B cell (primary cell): Measurements from ENCODE around the gene ZDHHC12. TPM values are rescaled to one million over a fixed set of nuclear protein-coding genes. Genes with fewer than 3 reads are reported as not detected.

Experiments used
- ATAC-seq: fragments of 200-7000 bp; cut with Tn5 transposase; one replicate; pipeline ENCODE4 v1.10.0; 2021; ENCODE audit warnings: low read depth, mild to moderate bottlenecking, moderate number of reproducible peaks, moderate library complexity
- CTCF ChIA-PET: fragments of 350-600 bp; sonication (Branson Sonifier 250); formaldehyde crosslinking; loops from one replicate; lab custom pipeline; 2021; ENCODE audit warnings: antibody characterized with exemption, inconsistent platforms; lab: Charles Lee
- POLR2A ChIA-PET: fragments of 350-600 bp; sonication (Branson Sonifier 250); formaldehyde crosslinking; loops from one replicate; lab custom pipeline; 2021; ENCODE audit warnings: antibody characterized with exemption; lab: Charles Lee
- DNase-seq: peaks from one replicate; pipeline ENCODE4 v3.0.0; 2013
- H2AFZ ChIP-seq: 2 replicates; pipeline ENCODE4 v1.6.1; 2012; ENCODE audit warnings: mild to moderate bottlenecking, low read depth, low read length; ENCODE audit not compliant: insufficient read depth, poor library complexity, severe bottlenecking
- H3K27ac ChIP-seq, 2 donors: 1 replicate in 1 of 2; 2 replicates in 1 of 2; pipeline ENCODE4 v1.5.1; 2012 to 2013; ENCODE audit warnings: low read length in 2 of 2, mild to moderate bottlenecking in 2 of 2, moderate library complexity in 1 of 2
- H3K27me3 ChIP-seq, 4 experiments: fragments of 200-600 bp in 1 of 4; sonication (generic) in 1 of 4; replicated peaks in 1 of 4; 1 replicate in 2 of 4; 2 replicates in 2 of 4; pipeline versions ENCODE4 v1.6.1 to v1.7.0; 2013 to 2016; ENCODE audit warnings: low read length in 3 of 4, mild to moderate bottlenecking in 2 of 4, mixed read lengths in 1 of 4, moderate library complexity in 1 of 4; ENCODE audit not compliant: insufficient read depth in 4 of 4, control insufficient read depth in 3 of 4; ENCODE audit errors: control extremely low read depth in 1 of 4
- H3K36me3 ChIP-seq, 2 experiments: replicated peaks in 1 of 2; 1 replicate in 1 of 2; 2 replicates in 1 of 2; pipeline versions ENCODE4 v1.6.1 to v1.7.1; 2013; ENCODE audit warnings: low read length in 1 of 2; ENCODE audit not compliant: insufficient read depth in 2 of 2, control insufficient read depth in 1 of 2; ENCODE audit errors: control extremely low read depth in 1 of 2, extremely low read depth in 1 of 2
- H3K4me1 ChIP-seq, 2 donors: fragments of 200-600 bp in 1 of 2; sonication (generic) in 1 of 2; 1 replicate in 1 of 2; 2 replicates in 1 of 2; pipeline versions ENCODE4 v1.5.1 to v1.6.1; 2013 to 2017; ENCODE audit warnings: low read length in 2 of 2; ENCODE audit not compliant: control insufficient read depth in 2 of 2, insufficient read depth in 2 of 2
- H3K4me2 ChIP-seq: replicated peaks from 2 replicates; pipeline ENCODE3; 2012; ENCODE audit warnings: mild to moderate bottlenecking, low read depth, low read length; ENCODE audit not compliant: poor library complexity, severe bottlenecking
- H3K4me3 ChIP-seq, 5 experiments: fragments of 200-600 bp in 1 of 5; sonication (generic) in 1 of 5; 1 replicate in 3 of 5; 2 replicates in 2 of 5; pipeline versions ENCODE4 v1.5.1 to v1.7.0; 2011 to 2016; ENCODE audit warnings: low read length in 4 of 5, mild to moderate bottlenecking in 4 of 5, low read depth in 2 of 5, control low read depth in 1 of 5, moderate library complexity in 1 of 5; ENCODE audit not compliant: insufficient read depth in 1 of 5; ENCODE audit errors: control extremely low read depth in 1 of 5, extremely low read depth in 1 of 5
- H3K79me2 ChIP-seq: fragments of 200-600 bp; sonication (generic); one replicate; pipeline ENCODE4 v1.6.0; 2016; ENCODE audit warnings: low read length; ENCODE audit not compliant: control insufficient read depth, insufficient read depth
- H3K9ac ChIP-seq: fragments of 200-600 bp; sonication (generic); 2 replicates; pipeline ENCODE4 v1.6.1; 2017; ENCODE audit warnings: mild to moderate bottlenecking, low read length, moderate library complexity
- H3K9me3 ChIP-seq, 3 donors: one replicate each; pipeline versions ENCODE4 v1.6.1 to v1.7.1; 2013; ENCODE audit warnings: low read length in 2 of 3; ENCODE audit not compliant: control insufficient read depth in 2 of 3, insufficient read depth in 1 of 3; ENCODE audit errors: control extremely low read depth in 1 of 3
- H4K20me1 ChIP-seq: 2 replicates; pipeline ENCODE4 v1.6.0; 2012; ENCODE audit warnings: mild to moderate bottlenecking, low read length; ENCODE audit not compliant: insufficient read depth, control insufficient read depth, poor library complexity, severe bottlenecking
- H3K27ac Mint-ChIP-seq: one replicate; pipeline ENCODE4 v1.8.0; 2021; ENCODE audit warnings: mixed read lengths
- H3K27me3 Mint-ChIP-seq: one replicate; pipeline ENCODE4 v1.8.0; 2021; ENCODE audit warnings: mixed read lengths
- H3K4me1 Mint-ChIP-seq: one replicate; pipeline ENCODE4 v1.8.0; 2021; ENCODE audit warnings: mixed read lengths
- H3K4me3 Mint-ChIP-seq: one replicate; pipeline ENCODE4 v1.8.0; 2021; ENCODE audit warnings: mixed read lengths
- H3K9me3 Mint-ChIP-seq: one replicate; pipeline ENCODE4 v1.8.0; 2022; ENCODE audit warnings: mixed read lengths; ENCODE audit not compliant: insufficient read depth
- EZH2 ChIP-seq: IDR thresholded peaks from 2 replicates; pipeline ENCODE4 v1.6.1; 2012; ENCODE audit warnings: borderline replicate concordance, low read depth, mild to moderate bottlenecking, moderate library complexity, low read length; ENCODE audit not compliant: insufficient read depth, poor library complexity, severe bottlenecking
- WGBS: methylation state at CpG from one replicate; pipeline ENCODE4 v1.1.5; 2013; ENCODE audit warnings: missing lambda C conversion rate; ENCODE audit not compliant: insufficient coverage; 5-methylcytosine and 5-hydroxymethylcytosine counted together
- intact Hi-C: fragments of 100-400 bp; cut with micrococcal nuclease; formaldehyde crosslinking; loops from one replicate; pipeline ENCODE4 v1.10.0; 2022
- polyA plus RNA-seq: library from polyadenylated mRNA; depleted of rRNA; stranded (reverse); fragments of >200 nt; gene quantifications from 2 replicates; pipeline ENCODE4 v1.2.3, GENCODE V29; 2012
- total RNA-seq, 2 donors: library from RNA; stranded (reverse); fragments of 120-200 nt in 1 of 2; gene quantifications; 1 replicate in 1 of 2; 2 replicates in 1 of 2; pipeline versions ENCODE4 v1.2.3 to v1.2.4, GENCODE V29; 2013 to 2022
- TF ChIP-seq, protein P1 (sequence below): fragments of 200-600 bp; IDR thresholded peaks from one replicate; pipeline ENCODE4 v1.8.0; 2022; ENCODE audit warnings: antibody characterized with exemption, mild to moderate bottlenecking

ZDHHC12 gene
- total and polyA plus RNA-seq, 2 donors (not counting 1 experiment from before 2014, with no cell fraction given): 28.5 to 47.0 TPM

DNA sequence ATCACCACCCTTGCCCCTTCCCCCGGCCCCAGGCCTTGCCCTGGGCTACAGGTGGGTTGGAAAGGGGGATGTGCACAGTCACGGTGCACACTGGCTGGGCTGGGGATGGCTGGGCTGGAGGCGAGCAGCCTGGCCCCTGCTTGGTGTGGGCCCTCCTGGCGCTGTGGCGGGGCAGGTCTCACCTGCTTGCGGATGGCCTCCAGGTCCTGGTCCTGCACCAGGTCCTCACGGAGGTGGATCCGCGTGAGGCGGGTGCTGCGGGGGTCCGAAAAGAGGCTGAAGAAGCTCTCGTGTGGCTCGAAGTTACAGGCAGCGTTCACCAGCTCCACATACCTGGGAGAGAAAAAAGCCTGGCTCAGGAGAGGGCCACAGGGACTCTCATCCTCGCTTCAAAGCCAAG is 29.7 kb upstream of the ZDHHC12 start:
- TF ChIP-seq, protein P1, sequence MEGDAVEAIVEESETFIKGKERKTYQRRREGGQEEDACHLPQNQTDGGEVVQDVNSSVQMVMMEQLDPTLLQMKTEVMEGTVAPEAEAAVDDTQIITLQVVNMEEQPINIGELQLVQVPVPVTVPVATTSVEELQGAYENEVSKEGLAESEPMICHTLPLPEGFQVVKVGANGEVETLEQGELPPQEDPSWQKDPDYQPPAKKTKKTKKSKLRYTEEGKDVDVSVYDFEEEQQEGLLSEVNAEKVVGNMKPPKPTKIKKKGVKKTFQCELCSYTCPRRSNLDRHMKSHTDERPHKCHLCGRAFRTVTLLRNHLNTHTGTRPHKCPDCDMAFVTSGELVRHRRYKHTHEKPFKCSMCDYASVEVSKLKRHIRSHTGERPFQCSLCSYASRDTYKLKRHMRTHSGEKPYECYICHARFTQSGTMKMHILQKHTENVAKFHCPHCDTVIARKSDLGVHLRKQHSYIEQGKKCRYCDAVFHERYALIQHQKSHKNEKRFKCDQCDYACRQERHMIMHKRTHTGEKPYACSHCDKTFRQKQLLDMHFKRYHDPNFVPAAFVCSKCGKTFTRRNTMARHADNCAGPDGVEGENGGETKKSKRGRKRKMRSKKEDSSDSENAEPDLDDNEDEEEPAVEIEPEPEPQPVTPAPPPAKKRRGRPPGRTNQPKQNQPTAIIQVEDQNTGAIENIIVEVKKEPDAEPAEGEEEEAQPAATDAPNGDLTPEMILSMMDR: no peak
- no peak for TF ChIP-seq EZH2

DNA sequence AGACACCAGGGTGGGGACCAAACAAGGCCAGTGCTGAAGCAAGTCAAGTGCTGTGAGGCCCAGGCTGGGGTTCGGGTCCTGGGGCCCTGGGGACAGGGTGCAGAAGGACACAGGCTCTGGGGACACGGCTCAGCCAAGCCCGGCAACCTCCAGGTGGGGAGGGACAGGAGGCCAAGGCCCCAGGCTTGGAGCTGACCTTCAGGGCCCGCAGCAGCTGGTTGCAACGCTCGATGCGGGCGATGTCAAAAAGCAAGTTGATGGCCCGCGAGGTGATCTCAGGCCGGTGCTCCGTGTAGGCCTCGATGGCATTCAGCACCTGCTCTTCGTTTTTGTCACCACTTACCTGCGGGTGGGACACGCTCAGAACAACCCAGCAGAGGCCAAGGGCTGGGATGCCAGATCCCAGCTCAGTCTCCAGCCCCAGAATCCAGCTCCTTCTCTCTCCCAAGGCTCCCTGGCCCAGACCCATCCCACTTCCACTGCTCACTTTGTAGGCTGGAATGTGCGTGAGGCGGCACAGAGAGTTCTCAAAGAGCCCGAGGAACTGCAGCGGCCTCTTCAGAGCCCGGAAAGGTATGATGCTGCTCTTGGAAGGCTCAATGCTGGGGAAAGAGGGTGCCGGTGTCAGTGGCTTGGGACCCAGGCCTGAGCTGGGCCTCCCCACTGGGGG is 27.1 kb upstream of the ZDHHC12 start:
- no peak overlapping the region for H3K27ac ChIP-seq
- no peak for TF ChIP-seq EZH2
- TF ChIP-seq, protein P1: no peak
- Mint-ChIP-seq H3K4me3 (no peak overlapping the region), H3K27me3 (no peaks in the 10 kb centered on the region), H3K27ac (no peak overlapping the region), H3K4me1 (no peaks in the 10 kb centered on the region), H3K9me3 (no peaks in the 10 kb centered on the region)
- DNase-seq: peak; percentile 3
- H3K9me3 ChIP-seq: no peaks in the 10 kb centered on the region
- H3K9ac ChIP-seq: no peak overlapping the region
- H3K4me1 ChIP-seq: no peaks in the 10 kb centered on the region
- ATAC-seq: no peak
- H4K20me1 ChIP-seq: no peaks in the 10 kb centered on the region
- H3K4me3 ChIP-seq: no peak overlapping the region
- intact Hi-C loops: no loop called here
- peaks cover 0 to 41% of the 10 kb centered on the region in 2 experiments for H3K36me3 ChIP-seq
- ChIA-PET CTCF (interaction anchor here (1.1 kb wide), 1 partner anchor 46 kb away, joined by 4 read pairs; no protein-coding TSS in a partner anchor), POLR2A (no interaction called here)
- no peaks in the 10 kb centered on the region for H3K27me3 ChIP-seq
- H2AFZ ChIP-seq: no peak overlapping the region
- no peaks in the 10 kb centered on the region for H3K79me2 ChIP-seq
- WGBS: 97% methylated on average over 21 of the region's 22 CpGs
- no peak overlapping the region for H3K4me2 ChIP-seq

More for the DNA sequence above, 29.7 kb upstream of the ZDHHC12 start:
- no peak overlapping the region for H3K27ac ChIP-seq
- H3K79me2 ChIP-seq: no peaks in the 10 kb centered on the region
- ChIA-PET POLR2A (interaction anchor here (0.6 kb wide), 1 partner anchor 1051 kb away, joined by 4 read pairs; no protein-coding TSS in a partner anchor), CTCF (no interaction called here)
- no peaks in the 10 kb centered on the region for H3K27me3 ChIP-seq
- intact Hi-C loops: no loop called here
- no peak overlapping the region for H3K4me3 ChIP-seq
- Mint-ChIP-seq H3K4me1 (no peaks in the 10 kb centered on the region), H3K27ac (no peak overlapping the region), H3K4me3 (no peak overlapping the region), H3K9me3 (no peaks in the 10 kb centered on the region), H3K27me3 (no peaks in the 10 kb centered on the region)
- H3K9me3 ChIP-seq: no peaks in the 10 kb centered on the region
- H3K4me2 ChIP-seq: no peak overlapping the region
- H4K20me1 ChIP-seq: no peaks in the 10 kb centered on the region
- H3K4me1 ChIP-seq: no peaks in the 10 kb centered on the region
- peaks cover 0 to 41% of the 10 kb centered on the region in 2 experiments for H3K36me3 ChIP-seq
- no peak for ATAC-seq
- no peak overlapping the region for H3K9ac ChIP-seq
- WGBS: 98% methylated on average over 13 of the region's 16 CpGs
- no peak overlapping the region for H2AFZ ChIP-seq
- DNase-seq: no peak
